BLaER1 (cell line): ENCODE data around the gene GNG10.
A peak's percentile ranks its signal among the peaks of the same experiment; 100 is the strongest.
"Not testable (repeated sequence)": the region's sequence is repeated elsewhere in the genome, so short reads cannot be mapped to it uniquely, and the experiment has no call there.

Experiments used
- H3K27ac ChIP-seq: shearing (Covaris generic); formaldehyde crosslinking; 2 replicates; pipeline ENCODE4 v1.8.1; 2022
- H3K27me3 ChIP-seq: shearing (Covaris generic); formaldehyde crosslinking; 2 replicates; pipeline ENCODE4 v1.8.1; 2022
- H3K36me3 ChIP-seq: shearing (Covaris generic); formaldehyde crosslinking; 2 replicates; pipeline ENCODE4 v1.8.1; 2022
- H3K4me1 ChIP-seq: shearing (Covaris generic); formaldehyde crosslinking; 2 replicates; pipeline ENCODE4 v1.8.1; 2022
- H3K4me2 ChIP-seq: shearing (Covaris generic); formaldehyde crosslinking; 2 replicates; pipeline ENCODE4 v1.8.1; 2022
- H3K4me3 ChIP-seq: shearing (Covaris generic); formaldehyde crosslinking; 2 replicates; pipeline ENCODE4 v1.8.1; 2022
- H3K9ac ChIP-seq: shearing (Covaris generic); formaldehyde crosslinking; 2 replicates; pipeline ENCODE4 v1.8.1; 2022
- H3K9me3 ChIP-seq: shearing (Covaris generic); formaldehyde crosslinking; 2 replicates; pipeline ENCODE4 v1.8.1; 2022
- H4K20me1 ChIP-seq: shearing (Covaris generic); formaldehyde crosslinking; 2 replicates; pipeline ENCODE4 v1.8.1; 2022
- Cebpa-rat ChIP-seq: shearing (Covaris generic); IDR thresholded peaks from 2 replicates; pipeline ENCODE4 v1.8.1; 2022

Gene GNG10

DNA sequence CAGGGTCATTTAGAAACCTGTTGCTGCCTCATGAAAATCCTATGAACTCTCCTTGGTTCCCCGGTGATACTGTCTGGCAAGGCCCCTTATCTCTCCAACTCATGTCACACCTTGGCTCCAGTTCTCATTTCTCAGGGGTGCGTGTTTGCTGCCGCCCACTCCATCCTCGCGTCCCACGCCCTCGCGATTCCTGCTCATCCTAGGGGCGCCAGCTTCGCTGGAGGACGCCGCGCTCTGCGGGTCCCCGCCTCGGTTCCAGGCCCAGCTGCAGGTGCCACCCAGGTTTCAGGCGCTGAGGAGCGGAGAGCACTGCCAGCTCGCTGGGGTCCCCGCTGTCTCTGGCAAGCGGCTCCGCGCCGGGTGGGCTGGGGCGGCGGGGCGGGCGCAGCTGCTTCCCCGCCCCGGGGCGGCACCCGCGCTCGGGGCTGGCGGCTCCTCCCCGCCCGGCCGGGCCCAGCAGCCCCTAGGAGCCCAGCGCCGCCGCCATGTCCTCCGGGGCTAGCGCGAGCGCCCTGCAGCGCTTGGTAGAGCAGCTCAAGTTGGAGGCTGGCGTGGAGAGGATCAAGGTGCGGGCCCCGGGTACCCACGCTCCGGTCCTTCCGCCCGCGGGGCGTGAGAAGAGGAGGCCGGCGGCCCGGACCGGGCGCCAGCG lies at the start of gene GNG10:
Gene GNG10 (plus strand): TSS at position 456 of the 652 bp plus-strand sequence. CDS start 30 bp downstream, at position 486.
- peak within 1 kb of the TSS; percentile 81 for H3K27ac ChIP-seq

DNA sequence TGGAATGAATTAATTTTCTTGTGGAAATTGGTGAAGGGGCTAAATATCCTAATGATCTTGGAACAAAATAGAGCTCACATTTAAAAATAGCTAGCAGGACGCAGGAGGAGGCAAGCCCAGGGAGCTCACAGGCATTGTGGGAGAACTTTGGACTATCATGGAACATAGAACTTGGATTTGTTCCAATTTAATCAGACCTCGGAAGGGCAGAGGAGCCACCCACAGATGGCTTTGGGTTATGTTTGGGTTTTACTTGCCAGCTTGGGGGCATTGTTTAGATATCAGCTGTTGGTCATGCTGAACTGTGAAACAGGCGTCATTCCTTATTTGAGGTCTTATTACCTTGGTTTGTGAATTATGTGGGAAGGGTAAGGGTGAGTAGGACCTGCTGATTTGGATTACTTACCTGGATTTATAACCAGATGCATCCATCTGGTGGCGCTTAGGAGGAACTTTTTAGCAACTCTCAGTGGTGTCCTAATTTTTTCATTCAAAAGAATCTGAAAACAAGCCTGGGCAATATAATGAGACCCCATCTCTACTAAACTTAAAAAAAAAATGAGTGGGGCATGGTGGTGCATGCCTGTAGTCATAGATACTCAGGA lies 47.9 kb upstream of the GNG10 start:
- no peaks in the 10 kb centered on the region for H3K27me3 ChIP-seq

More for the DNA sequence above, at the start of gene GNG10:
- no peak for TF ChIP-seq Cebpa-rat
- H3K9me3 ChIP-seq = no peaks in the 10 kb centered on the region
- peaks cover 22% of the 10 kb centered on the region for H3K36me3 ChIP-seq
- H3K4me2 ChIP-seq = peak within 1 kb of the TSS; percentile 94
- peaks cover 22% of the 10 kb centered on the region for H3K4me1 ChIP-seq
- H3K4me3 ChIP-seq = peak within 1 kb of the TSS; percentile 91
- peaks cover 38% of the 10 kb centered on the region for H4K20me1 ChIP-seq
- no peaks in the 10 kb centered on the region for H3K27me3 ChIP-seq
- H3K9ac ChIP-seq = peak within 1 kb of the TSS; percentile 88

DNA sequence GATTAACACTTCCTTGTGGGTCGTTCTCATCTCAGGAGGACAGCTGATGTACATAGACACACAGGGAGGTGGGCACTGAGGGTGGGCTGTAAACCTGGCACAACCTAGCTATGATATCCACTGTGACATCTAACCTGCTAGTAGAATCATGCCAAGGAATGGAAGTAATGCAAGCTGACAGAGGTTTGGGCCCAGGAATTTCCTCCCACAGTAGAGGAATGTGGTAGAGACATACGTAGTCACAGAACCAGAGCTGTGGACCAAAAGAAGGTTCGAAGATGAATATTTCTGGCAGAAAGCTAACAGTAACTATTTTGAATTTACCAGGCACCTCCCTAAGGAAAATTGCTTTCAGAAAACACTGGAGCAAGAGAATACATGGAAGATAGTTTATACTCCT lies 45.5 kb upstream of the GNG10 start:
- Histone ChIP-seq H3K36me3 (no peaks in the 10 kb centered on the region), H3K9ac (no peak overlapping the region), H3K4me1 (no peaks in the 10 kb centered on the region), H4K20me1 (no peaks in the 10 kb centered on the region), H3K4me3 (no peak overlapping the region), H3K9me3 (no peaks in the 10 kb centered on the region), H3K27ac (no peak overlapping the region), H3K27me3 (no peaks in the 10 kb centered on the region), H3K4me2 (no peak overlapping the region)
- TF ChIP-seq Cebpa-rat = no peak

More for the DNA sequence above, 47.9 kb upstream of the GNG10 start:
- TF ChIP-seq Cebpa-rat = no peak
- H3K9ac ChIP-seq = no peak overlapping the region
- no peak overlapping the region for H3K4me2 ChIP-seq
- no peaks in the 10 kb centered on the region for H4K20me1 ChIP-seq
- H3K4me3 ChIP-seq = no peak overlapping the region
- H3K4me1 ChIP-seq = no peaks in the 10 kb centered on the region
- no peaks in the 10 kb centered on the region for H3K36me3 ChIP-seq
- no peak overlapping the region for H3K27ac ChIP-seq
- H3K9me3 ChIP-seq = no peaks in the 10 kb centered on the region

DNA sequence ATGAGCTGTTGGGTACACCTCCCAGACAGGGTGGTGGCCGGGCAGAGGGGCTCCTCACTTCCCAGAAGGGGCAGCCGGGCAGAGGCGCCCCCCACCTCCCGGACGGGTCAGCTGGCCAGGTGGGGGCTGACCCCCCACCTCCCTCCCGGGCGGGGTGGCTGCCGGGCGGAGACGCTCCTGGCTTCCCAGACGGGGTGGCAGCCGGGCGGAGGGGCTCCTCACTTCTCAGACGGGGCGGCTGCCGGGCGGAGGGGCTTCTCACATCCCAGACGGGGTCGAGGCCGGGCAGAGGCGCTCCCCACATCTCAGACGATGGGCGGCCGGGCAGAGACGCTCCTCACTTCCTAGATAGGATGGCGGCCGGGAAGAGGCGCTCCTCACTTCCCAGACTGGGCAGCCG lies 44.1 kb upstream of the GNG10 start:
- H3K27ac ChIP-seq, H3K9me3 ChIP-seq, H3K4me2 ChIP-seq, H3K4me3 ChIP-seq, H3K9ac ChIP-seq, H3K36me3 ChIP-seq, H3K4me1 ChIP-seq, H3K27me3 ChIP-seq, H4K20me1 ChIP-seq: not testable (repeated sequence)

DNA sequence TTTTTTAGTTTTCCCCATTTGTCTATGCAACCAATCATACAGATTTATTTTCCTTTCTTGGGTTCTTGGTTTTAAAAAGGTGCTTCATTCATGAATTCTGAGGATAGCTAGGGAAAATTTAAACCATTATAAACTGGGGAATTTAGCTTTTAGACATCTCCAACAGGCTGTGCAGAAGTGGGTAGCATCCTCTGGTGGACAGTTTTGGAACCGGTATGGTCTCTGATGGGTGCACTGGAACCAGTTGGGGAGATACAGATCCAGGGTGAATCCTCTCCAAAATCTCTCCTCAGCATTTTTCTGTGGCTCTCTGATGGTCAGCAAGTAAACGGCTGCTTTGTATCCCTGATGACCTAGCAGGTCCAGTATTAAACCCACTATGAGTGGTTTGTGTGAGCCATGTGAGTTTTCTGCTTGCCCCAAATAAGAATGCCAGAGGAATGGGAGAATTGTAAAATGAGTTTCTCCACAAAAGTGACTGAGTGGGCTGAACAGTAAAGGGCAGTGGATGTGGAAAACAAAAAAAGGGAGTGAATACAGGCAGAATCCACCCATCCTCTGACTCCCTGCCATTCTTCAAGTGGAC lies 39.4 kb upstream of the GNG10 start:
- H3K4me1 ChIP-seq = no peaks in the 10 kb centered on the region
- H3K27me3 ChIP-seq = no peaks in the 10 kb centered on the region
- H3K27ac ChIP-seq = no peak overlapping the region
- no peak overlapping the region for H3K4me3 ChIP-seq
- no peak for TF ChIP-seq Cebpa-rat
- H3K9me3 ChIP-seq = no peaks in the 10 kb centered on the region
- H3K36me3 ChIP-seq = no peaks in the 10 kb centered on the region
- no peaks in the 10 kb centered on the region for H4K20me1 ChIP-seq
- H3K4me2 ChIP-seq = no peak overlapping the region
- no peak overlapping the region for H3K9ac ChIP-seq

DNA sequence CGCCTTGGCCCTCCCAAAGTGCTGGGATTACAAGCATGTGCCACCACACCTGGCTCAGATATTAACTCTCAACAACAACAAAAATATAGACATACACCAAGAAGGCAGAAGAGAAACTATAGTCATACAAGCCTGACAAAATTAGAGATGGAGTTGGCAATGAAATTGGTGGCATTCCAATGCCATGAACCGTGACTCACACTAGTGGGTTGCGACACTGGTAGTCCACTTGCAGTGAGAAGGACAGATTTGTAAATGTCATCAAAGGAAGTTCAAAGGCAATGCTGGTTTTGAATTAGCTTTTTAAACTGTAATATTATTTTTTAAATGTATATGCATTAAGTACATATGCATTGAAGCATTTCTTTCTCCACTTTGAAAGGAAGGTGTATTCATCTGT lies 38.8 kb upstream of the GNG10 start:
- Histone ChIP-seq H3K4me3 (no peak overlapping the region), H3K4me1 (no peaks in the 10 kb centered on the region), H3K4me2 (no peak overlapping the region), H3K36me3 (no peaks in the 10 kb centered on the region), H3K9me3 (no peaks in the 10 kb centered on the region), H3K27me3 (no peaks in the 10 kb centered on the region), H3K27ac (no peak overlapping the region), H3K9ac (no peak overlapping the region), H4K20me1 (no peaks in the 10 kb centered on the region)
- no peak for TF ChIP-seq Cebpa-rat

DNA sequence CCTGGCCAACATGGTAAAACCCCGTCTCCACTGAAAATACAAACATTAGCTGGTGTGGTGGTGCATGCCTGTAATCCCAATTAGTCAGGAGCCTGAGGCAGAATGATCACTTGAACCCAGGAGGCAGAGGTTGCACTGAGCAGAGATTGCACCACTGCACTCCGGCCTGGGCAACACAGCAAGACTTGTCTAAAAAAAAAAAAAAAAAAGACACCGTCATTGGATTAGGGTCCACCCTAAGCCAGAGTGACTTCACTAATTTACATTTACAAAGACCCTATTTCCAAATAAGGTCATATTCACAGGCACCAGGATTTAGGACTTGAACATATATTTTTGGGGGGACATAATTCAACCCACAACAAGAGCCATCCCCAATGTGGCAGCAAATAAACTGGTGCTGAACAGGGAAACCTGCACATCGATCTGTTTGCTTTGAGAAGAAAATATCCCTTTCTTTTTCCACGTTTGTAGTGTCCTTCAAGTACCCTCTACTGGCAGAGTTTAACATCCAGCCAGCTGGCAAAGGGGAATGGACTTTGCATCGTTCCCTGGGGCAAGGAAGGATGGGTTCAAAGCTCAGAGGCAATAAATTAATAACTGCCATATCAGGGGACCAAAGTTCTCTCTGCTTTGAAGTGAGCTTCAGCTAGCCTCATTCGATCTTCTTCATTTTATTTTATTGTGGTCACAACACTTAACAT lies 34.0 kb upstream of the GNG10 start:
- Histone ChIP-seq H3K9ac (no peak overlapping the region), H3K27ac (no peak overlapping the region), H4K20me1 (0 out of 2 replicates have a peak, but pooled peaks cover 5% of the 10 kb centered on the region), H3K4me2 (no peak overlapping the region), H3K36me3 (no peaks in the 10 kb centered on the region), H3K4me3 (no peak overlapping the region), H3K9me3 (no peaks in the 10 kb centered on the region), H3K4me1 (peaks cover 10% of the 10 kb centered on the region), H3K27me3 (no peaks in the 10 kb centered on the region)
- no peak for TF ChIP-seq Cebpa-rat

DNA sequence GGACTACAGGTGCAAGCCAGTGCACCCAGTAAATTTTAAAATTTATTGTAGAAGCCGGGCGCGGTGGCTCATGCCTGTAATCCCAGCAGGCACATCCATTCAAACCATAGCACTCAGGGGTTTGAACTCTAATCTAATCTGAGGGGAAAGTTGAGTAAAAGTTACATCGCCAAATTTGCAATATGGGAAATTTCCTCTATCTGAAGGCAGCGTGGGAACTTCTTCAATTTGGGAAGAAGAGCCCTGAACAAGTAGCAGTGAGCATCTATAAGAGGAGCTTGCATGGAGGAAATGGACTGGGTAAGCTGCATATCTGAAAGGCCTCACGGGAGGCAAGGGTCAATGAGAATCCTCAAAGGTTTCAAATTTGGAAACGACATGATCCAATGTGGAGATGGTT lies 33.0 kb upstream of the GNG10 start:
- no peaks in the 10 kb centered on the region for H3K27me3 ChIP-seq
- H3K36me3 ChIP-seq = no peaks in the 10 kb centered on the region
- H3K9ac ChIP-seq = no peak overlapping the region
- H3K9me3 ChIP-seq = no peaks in the 10 kb centered on the region
- peaks cover 15% of the 10 kb centered on the region; the same call in 1 of the 2 replicates for H4K20me1 ChIP-seq
- TF ChIP-seq Cebpa-rat = no peak
- H3K4me1 ChIP-seq = peaks cover 20% of the 10 kb centered on the region
- H3K4me2 ChIP-seq = no peak overlapping the region
- no peak overlapping the region for H3K27ac ChIP-seq
- no peak overlapping the region for H3K4me3 ChIP-seq

DNA sequence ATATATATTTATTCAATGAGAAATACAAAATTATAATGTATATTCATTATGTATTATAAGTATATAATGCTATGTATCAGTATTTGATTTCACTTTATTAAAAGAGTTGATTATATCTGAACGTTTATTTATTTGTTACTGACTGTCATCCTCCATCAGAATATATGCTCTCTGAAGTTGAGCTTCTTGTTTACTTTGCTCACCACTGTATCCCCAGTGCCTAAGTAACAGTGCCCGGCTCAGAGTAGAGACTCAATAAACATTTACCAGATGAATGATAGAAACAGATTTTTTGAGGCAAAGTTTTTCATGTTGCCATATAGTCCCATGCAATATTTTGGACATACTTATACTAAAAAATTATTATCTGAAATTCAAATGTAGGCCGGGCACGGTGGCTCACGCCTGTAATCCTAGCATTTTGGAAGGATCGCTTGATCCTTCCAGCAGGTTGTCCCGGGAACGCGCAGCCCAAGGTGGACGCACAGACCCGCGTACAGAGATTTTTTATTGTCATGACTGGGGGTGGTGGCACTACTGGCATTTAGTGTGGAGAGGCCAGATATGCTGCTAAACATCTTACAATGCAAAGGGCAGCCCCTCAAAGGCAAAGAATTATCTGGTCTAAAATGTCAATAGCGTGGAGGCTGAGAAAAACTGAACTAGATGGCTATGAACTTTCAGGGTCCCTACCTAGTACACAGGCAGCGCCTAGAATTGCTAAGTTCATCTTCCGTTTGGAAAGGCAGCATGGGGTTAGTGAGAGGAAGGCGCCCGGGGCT lies 31.0 kb upstream of the GNG10 start:
- H3K4me2 ChIP-seq = peak overlapping the region; percentile 83
- H3K4me1 ChIP-seq = peaks cover 22% of the 10 kb centered on the region
- H3K4me3 ChIP-seq = peak overlapping the region; percentile 96
- peak overlapping the region; percentile 96 for H3K9ac ChIP-seq
- no peaks in the 10 kb centered on the region for H3K27me3 ChIP-seq
- peaks cover 4% of the 10 kb centered on the region; the same call in 1 of the 2 replicates for H3K36me3 ChIP-seq
- H3K27ac ChIP-seq = peak overlapping the region; percentile 39; the same call in 1 of the 2 replicates
- no peak for TF ChIP-seq Cebpa-rat
- peaks cover 34% of the 10 kb centered on the region; the same call in 1 of the 2 replicates for H4K20me1 ChIP-seq
- H3K9me3 ChIP-seq = no peaks in the 10 kb centered on the region
